Measurements from ENCODE around the gene ATXN1L.

Gene ATXN1L

GRCh38 chr16:71878911-71879310, 33.1 kb downstream of the ATXN1L start:
- 70% methylated on average over 4 of the region's 4 CpGs for WGBS
- H3K9ac ChIP-seq (ENCODE audit: low read depth, low read length): no peak overlapping the region

GRCh38 chr16:71880176-71880575, 34.4 kb downstream of the ATXN1L start:
- H3K27me3 ChIP-seq (ENCODE audit: insufficient read depth, low read length): no peaks in the 10 kb centered on the region
- peaks cover 12% of the 10 kb centered on the region for H3K4me1 ChIP-seq (ENCODE audit: insufficient read depth, low read length)
- no peaks in the 10 kb centered on the region for H3K9me3 ChIP-seq (ENCODE audit: insufficient read depth, low read depth, low read length)
- H3K4me3 ChIP-seq (ENCODE audit: low read length): no peak overlapping the region
- peaks cover 48% of the 10 kb centered on the region for H3K36me3 ChIP-seq (ENCODE audit: insufficient read depth, low read length)
- no peak overlapping the region for H3K9ac ChIP-seq (ENCODE audit: low read depth, low read length)
- H3K27ac ChIP-seq (ENCODE audit: low read depth, low read length): no peak overlapping the region
- 95% methylated on average over 3 of the region's 4 CpGs for WGBS

More at GRCh38 chr16:71878911-71879310, 33.1 kb downstream of the ATXN1L start:
- Histone ChIP-seq H3K4me1 (ENCODE audit: insufficient read depth, low read length) (peaks cover 12% of the 10 kb centered on the region), H3K27ac (ENCODE audit: low read depth, low read length) (no peak overlapping the region), H3K36me3 (ENCODE audit: insufficient read depth, low read length) (peaks cover 55% of the 10 kb centered on the region), H3K4me3 (ENCODE audit: low read length) (no peak overlapping the region), H3K27me3 (ENCODE audit: insufficient read depth, low read length) (no peaks in the 10 kb centered on the region), H3K9me3 (ENCODE audit: insufficient read depth, low read depth, low read length) (no peaks in the 10 kb centered on the region)

GRCh38 chr16:71882505-71883167, 36.9 kb downstream of the ATXN1L start:
- Histone ChIP-seq H3K9me3 (ENCODE audit: insufficient read depth, low read depth, low read length) (no peaks in the 10 kb centered on the region), H3K9ac (ENCODE audit: low read depth, low read length) (no peak overlapping the region), H3K27me3 (ENCODE audit: insufficient read depth, low read length) (no peaks in the 10 kb centered on the region), H3K27ac (ENCODE audit: low read depth, low read length) (no peak overlapping the region; the same call in 1 of the 2 replicates), H3K36me3 (ENCODE audit: insufficient read depth, low read length) (peaks cover 34% of the 10 kb centered on the region), H3K4me1 (ENCODE audit: insufficient read depth, low read length) (peaks cover 12% of the 10 kb centered on the region), H3K4me3 (ENCODE audit: low read length) (peak overlapping the region; percentile 94)
- 17% methylated on average over 7 of the region's 9 CpGs for WGBS

GRCh38 chr16:71883168-71883848, 37.5 kb downstream of the ATXN1L start:
- H3K36me3 ChIP-seq (ENCODE audit: insufficient read depth, low read length): peaks cover 32% of the 10 kb centered on the region
- H3K9ac ChIP-seq (ENCODE audit: low read depth, low read length): peak overlapping the region; percentile 95
- H3K4me3 ChIP-seq (ENCODE audit: low read length): peak overlapping the region; percentile 94
- H3K27me3 ChIP-seq (ENCODE audit: insufficient read depth, low read length): no peaks in the 10 kb centered on the region
- under 1% methylated on average over 46 of the region's 46 CpGs for WGBS
- H3K27ac ChIP-seq (ENCODE audit: low read depth, low read length): peak overlapping the region; percentile 91
- H3K9me3 ChIP-seq (ENCODE audit: insufficient read depth, low read depth, low read length): no peaks in the 10 kb centered on the region
- H3K4me1 ChIP-seq (ENCODE audit: insufficient read depth, low read length): peaks cover 12% of the 10 kb centered on the region

GRCh38 chr16:71883849-71884638, 38.3 kb downstream of the ATXN1L start, which contains the start of gene ZNF821:
TSS of gene ZNF821 (minus strand) at chr16:71884182. CDS start at chr16:71879946, 4,236 bp downstream.
- Histone ChIP-seq H3K4me1 (ENCODE audit: insufficient read depth, low read length) (peaks cover 12% of the 10 kb centered on the region), H3K4me3 (ENCODE audit: low read length) (peak within 1 kb of the TSS; percentile 94), H3K27ac (ENCODE audit: low read depth, low read length) (peak within 1 kb of the TSS; percentile 91), H3K36me3 (ENCODE audit: insufficient read depth, low read length) (peaks cover 25% of the 10 kb centered on the region), H3K9ac (ENCODE audit: low read depth, low read length) (peak within 1 kb of the TSS; percentile 95), H3K27me3 (ENCODE audit: insufficient read depth, low read length) (no peaks in the 10 kb centered on the region), H3K9me3 (ENCODE audit: insufficient read depth, low read depth, low read length) (no peaks in the 10 kb centered on the region)
- WGBS: under 1% methylated on average over 83 of the region's 85 CpGs

GRCh38 chr16:71885261-71885650, 39.5 kb downstream of the ATXN1L start:
- peaks cover 12% of the 10 kb centered on the region for H3K4me1 ChIP-seq (ENCODE audit: insufficient read depth, low read length)
- 66% methylated on average over 4 of the region's 4 CpGs for WGBS
- no peaks in the 10 kb centered on the region for H3K27me3 ChIP-seq (ENCODE audit: insufficient read depth, low read length)
- no peaks in the 10 kb centered on the region for H3K9me3 ChIP-seq (ENCODE audit: insufficient read depth, low read depth, low read length)
- no peak overlapping the region for H3K9ac ChIP-seq (ENCODE audit: low read depth, low read length)
- peaks cover 13% of the 10 kb centered on the region for H3K36me3 ChIP-seq (ENCODE audit: insufficient read depth, low read length)
- no peak overlapping the region for H3K4me3 ChIP-seq (ENCODE audit: low read length)
- H3K27ac ChIP-seq (ENCODE audit: low read depth, low read length): no peak overlapping the region

GRCh38 chr16:71889147-71889546, 43.4 kb downstream of the ATXN1L start:
- Histone ChIP-seq H3K9ac (ENCODE audit: low read depth, low read length) (no peak overlapping the region), H3K27me3 (ENCODE audit: insufficient read depth, low read length) (no peaks in the 10 kb centered on the region), H3K4me1 (ENCODE audit: insufficient read depth, low read length) (no peaks in the 10 kb centered on the region), H3K4me3 (ENCODE audit: low read length) (no peak overlapping the region), H3K36me3 (ENCODE audit: insufficient read depth, low read length) (no peaks in the 10 kb centered on the region), H3K27ac (ENCODE audit: low read depth, low read length) (no peak overlapping the region), H3K9me3 (ENCODE audit: insufficient read depth, low read depth, low read length) (no peaks in the 10 kb centered on the region)
- WGBS: 97% methylated on average over 3 of the region's 3 CpGs

- Histone ChIP-seq H3K27ac (ENCODE audit: low read depth, low read length) (peak overlapping the region; percentile 87; the same call in 1 of the 2 replicates), H3K4me3 (ENCODE audit: low read length) (peak overlapping the region; percentile 87), H3K9ac (ENCODE audit: low read depth, low read length) (peak overlapping the region; percentile 98; the same call in 1 of the 2 replicates), H3K36me3 (ENCODE audit: insufficient read depth, low read length) (peaks cover 4% of the 10 kb centered on the region; the same call in 1 of the 2 replicates), H3K27me3 (ENCODE audit: insufficient read depth, low read length) (no peaks in the 10 kb centered on the region), H3K9me3 (ENCODE audit: insufficient read depth, low read depth, low read length) (no peaks in the 10 kb centered on the region), H3K4me1 (ENCODE audit: insufficient read depth, low read length) (0 out of 2 replicates have a peak, but pooled peaks cover 5% of the 10 kb centered on the region)
- 71% methylated on average over 7 of the region's 7 CpGs for WGBS
Measured at GRCh38 chr16:71893888-71894228, 48.1 kb downstream of the ATXN1L start.

- Histone ChIP-seq H3K9ac (ENCODE audit: low read depth, low read length) (peak overlapping the region; percentile 98), H3K4me1 (ENCODE audit: insufficient read depth, low read length) (peaks cover 5% of the 10 kb centered on the region; the same call in 1 of the 2 replicates), H3K9me3 (ENCODE audit: insufficient read depth, low read depth, low read length) (no peaks in the 10 kb centered on the region), H3K4me3 (ENCODE audit: low read length) (peak overlapping the region; percentile 87), H3K36me3 (ENCODE audit: insufficient read depth, low read length) (peaks cover 8% of the 10 kb centered on the region; the same call in 1 of the 2 replicates), H3K27me3 (ENCODE audit: insufficient read depth, low read length) (no peaks in the 10 kb centered on the region), H3K27ac (ENCODE audit: low read depth, low read length) (peak overlapping the region; percentile 87)
- WGBS: 2% methylated on average over 31 of the region's 31 CpGs
Measured at GRCh38 chr16:71894229-71894920, 48.6 kb downstream of the ATXN1L start.

- Histone ChIP-seq H3K9ac (ENCODE audit: low read depth, low read length) (peak within 1 kb of the TSS; percentile 98), H3K4me1 (ENCODE audit: insufficient read depth, low read length) (peaks cover 5% of the 10 kb centered on the region; the same call in 1 of the 2 replicates), H3K4me3 (ENCODE audit: low read length) (peak within 1 kb of the TSS; percentile 87), H3K36me3 (ENCODE audit: insufficient read depth, low read length) (peaks cover 8% of the 10 kb centered on the region; the same call in 1 of the 2 replicates), H3K9me3 (ENCODE audit: insufficient read depth, low read depth, low read length) (no peaks in the 10 kb centered on the region), H3K27ac (ENCODE audit: low read depth, low read length) (peak within 1 kb of the TSS; percentile 87), H3K27me3 (ENCODE audit: insufficient read depth, low read length) (no peaks in the 10 kb centered on the region)
- under 1% methylated on average over 67 of the region's 67 CpGs for WGBS
Measured at GRCh38 chr16:71894921-71895678, 49.3 kb downstream of the ATXN1L start, which contains the start of gene IST1. TSS of gene IST1 (plus strand) at chr16:71895531. CDS start at chr16:71915641, 20,110 bp downstream.
